H1 (cell line): ENCODE measurements around the gene RER1. TPM values are rescaled to one million over a fixed set of nuclear protein-coding genes. Genes with fewer than 3 reads are reported as not detected.

ENCODE experiments used
- BCL11A ChIP-seq, 2 experiments: IDR thresholded peaks; one replicate each; pipeline ENCODE4 v1.6.1; 2011; ENCODE audit warnings: low read depth in 2 of 2, low read length in 2 of 2, mild to moderate bottlenecking in 2 of 2
- BRCA1 ChIP-seq: IDR thresholded peaks from 2 replicates; pipeline ENCODE4 v1.6.1; 2012; ENCODE audit warnings: low read depth, low read length, improper control_type of control experiment
- CHD7 ChIP-seq: fragments of 300-600 bp; sonication (generic); IDR thresholded peaks from 2 replicates; pipeline ENCODE4 v1.7.1; 2012; ENCODE audit warnings: low read length, moderate library complexity, mild to moderate bottlenecking, inconsistent platforms; ENCODE audit not compliant: insufficient replicate concordance
- CTCF ChIP-seq, 3 experiments: IDR thresholded peaks; 1 replicate in 2 of 3; 2 replicates in 1 of 3; pipeline versions ENCODE4 v1.5.1 to v1.6.1; 2011; ENCODE audit warnings: low read length in 3 of 3, mild to moderate bottlenecking in 3 of 3, inconsistent platforms in 2 of 3, low read depth in 1 of 3, moderate library complexity in 1 of 3; ENCODE audit not compliant: insufficient read depth in 1 of 3; ENCODE audit errors: control extremely low read depth in 1 of 3
- EP300 ChIP-seq, 2 experiments: IDR thresholded peaks; 1 replicate in 1 of 2; 2 replicates in 1 of 2; pipeline ENCODE4 v1.6.1; 2011 to 2012; ENCODE audit warnings: low read depth in 2 of 2, low read length in 2 of 2, mild to moderate bottlenecking in 2 of 2, borderline replicate concordance in 1 of 2, inconsistent platforms in 1 of 2, moderate library complexity in 1 of 2
- JUN ChIP-seq: IDR thresholded peaks from 2 replicates; pipeline ENCODE4 v1.6.1; 2011; ENCODE audit warnings: low read depth, mild to moderate bottlenecking, improper control_type of control experiment, low read length
- SUZ12 ChIP-seq: fragments of 200-600 bp; sonication (generic); IDR thresholded peaks from 2 replicates; pipeline ENCODE4 v1.6.1; 2012; ENCODE audit warnings: mild to moderate bottlenecking, inconsistent platforms, low read length, moderate library complexity, mixed read lengths
- TBP ChIP-seq: IDR thresholded peaks from 2 replicates; pipeline ENCODE4 v1.6.1; 2011; ENCODE audit warnings: low read depth, low read length, improper control_type of control experiment
- polyA plus RNA-seq, 7 experiments: library from polyadenylated mRNA; depleted of rRNA in 3 of 7; stranded (reverse) in 5 of 7; unstranded in 2 of 7; fragments of >200 nt in 5 of 7; fragments of 200-250 nt in 2 of 7; gene quantifications; 1 replicate in 5 of 7; 2 replicates in 1 of 7; 4 replicates in 1 of 7; pipeline versions ENCODE4 v1.2.1 to v1.2.3, GENCODE V29; 2011 to 2013; ENCODE audit warnings: missing spikeins in 2 of 7, mixed read lengths in 2 of 7
- total RNA-seq: library from RNA; stranded (reverse); fragmentation: NEBNext Ultra II Directional; extraction: Animal tissue kit (Norgen Biotek cat#: 25700); gene quantifications from 2 replicates; pipeline ENCODE4 v1.2.1, GENCODE V29; 2021

RER1 gene
- total and polyA plus RNA-seq, 2 of the 8 experiments (the other 6 are each of a cell fraction or from before 2014, with no cell fraction given), result 102 to 134 TPM

- TF ChIP-seq CHD7 (no peak), JUN (no peak), BRCA1 (no peak), EP300 (IDR thresholded peaks at IDR 0.05; ENCODE audit: borderline replicate concordance in 1 of 2, low read depth in 2 of 2, low read length in 2 of 2) (no peak), TBP (no peak), SUZ12 (no peak), BCL11A (IDR thresholded peaks at IDR 0.05; ENCODE audit: low read depth in 2 of 2, low read length in 2 of 2) (no peak), CTCF (IDR thresholded peaks at IDR 0.05; ENCODE audit: control extremely low read depth in 1 of 3, insufficient read depth in 1 of 3, low read depth in 1 of 3, low read length in 3 of 3) (no peak)
These were observed 49.1 kb upstream of the RER1 start (continued) for GRCh38 chr1:2342384-2343022.
